ENCODE results near the gene SELENOK. TPM values are rescaled to one million over a fixed set of nuclear protein-coding genes. Genes with fewer than 3 reads are reported as not detected.

SELENOK gene
- total and polyA plus RNA-seq, 2 of the 13 experiments (the other 11 are each of a cell fraction or from before 2014, with no cell fraction given), result 67.0 to 81.0 TPM

DNA sequence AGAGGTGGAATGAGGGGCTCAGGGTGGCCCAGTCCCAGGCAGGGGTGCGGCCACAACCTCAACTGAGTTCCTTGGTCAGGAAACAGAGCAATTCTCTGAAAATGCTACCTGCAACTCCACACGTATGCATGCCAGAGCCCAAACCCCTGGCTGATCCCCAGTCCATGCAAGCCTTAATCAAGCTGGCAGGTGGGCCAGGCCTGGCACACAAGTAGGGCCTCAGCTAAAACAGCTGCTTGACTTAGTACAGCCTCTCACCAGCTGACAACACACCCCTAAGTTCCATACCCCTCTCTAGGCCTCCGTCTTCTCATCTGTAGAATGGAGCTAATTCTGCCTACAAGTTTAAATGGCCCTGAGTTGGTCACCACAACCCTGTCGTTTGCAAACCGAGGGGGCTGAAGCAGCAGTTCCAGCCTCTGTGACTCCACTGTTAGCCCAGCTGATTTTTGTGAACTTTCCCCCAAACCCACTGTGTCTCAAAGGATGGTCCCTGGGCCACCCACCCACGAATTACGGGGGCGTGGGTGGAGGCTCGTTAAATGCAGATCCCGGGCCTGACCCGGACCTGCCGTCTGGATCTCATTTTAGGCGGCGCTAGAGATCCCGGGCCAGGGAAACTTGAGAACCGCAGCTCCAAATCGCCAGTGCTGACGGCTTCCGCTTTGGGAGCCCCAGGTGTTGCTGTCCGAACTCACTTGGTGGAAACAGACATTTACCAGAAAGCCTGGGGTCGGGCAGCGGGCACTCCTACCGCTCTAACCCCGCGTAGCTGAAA, 46.4 kb downstream of the SELENOK start (continued):
- TF ChIP-seq, protein P1, sequence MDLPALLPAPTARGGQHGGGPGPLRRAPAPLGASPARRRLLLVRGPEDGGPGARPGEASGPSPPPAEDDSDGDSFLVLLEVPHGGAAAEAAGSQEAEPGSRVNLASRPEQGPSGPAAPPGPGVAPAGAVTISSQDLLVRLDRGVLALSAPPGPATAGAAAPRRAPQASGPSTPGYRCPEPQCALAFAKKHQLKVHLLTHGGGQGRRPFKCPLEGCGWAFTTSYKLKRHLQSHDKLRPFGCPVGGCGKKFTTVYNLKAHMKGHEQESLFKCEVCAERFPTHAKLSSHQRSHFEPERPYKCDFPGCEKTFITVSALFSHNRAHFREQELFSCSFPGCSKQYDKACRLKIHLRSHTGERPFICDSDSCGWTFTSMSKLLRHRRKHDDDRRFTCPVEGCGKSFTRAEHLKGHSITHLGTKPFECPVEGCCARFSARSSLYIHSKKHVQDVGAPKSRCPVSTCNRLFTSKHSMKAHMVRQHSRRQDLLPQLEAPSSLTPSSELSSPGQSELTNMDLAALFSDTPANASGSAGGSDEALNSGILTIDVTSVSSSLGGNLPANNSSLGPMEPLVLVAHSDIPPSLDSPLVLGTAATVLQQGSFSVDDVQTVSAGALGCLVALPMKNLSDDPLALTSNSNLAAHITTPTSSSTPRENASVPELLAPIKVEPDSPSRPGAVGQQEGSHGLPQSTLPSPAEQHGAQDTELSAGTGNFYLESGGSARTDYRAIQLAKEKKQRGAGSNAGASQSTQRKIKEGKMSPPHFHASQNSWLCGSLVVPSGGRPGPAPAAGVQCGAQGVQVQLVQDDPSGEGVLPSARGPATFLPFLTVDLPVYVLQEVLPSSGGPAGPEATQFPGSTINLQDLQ (CRISPR knock-in tag; IDR thresholded peaks at IDR 0.05), result no peak
- TF ChIP-seq ELF3 (CRISPR knock-in tag; IDR thresholded peaks at IDR 0.05), result no peak
- peak; percentile 87 for TF ChIP-seq ZNF501 (CRISPR knock-in tag; IDR thresholded peaks at IDR 0.05)
- TF ChIP-seq, protein P2, sequence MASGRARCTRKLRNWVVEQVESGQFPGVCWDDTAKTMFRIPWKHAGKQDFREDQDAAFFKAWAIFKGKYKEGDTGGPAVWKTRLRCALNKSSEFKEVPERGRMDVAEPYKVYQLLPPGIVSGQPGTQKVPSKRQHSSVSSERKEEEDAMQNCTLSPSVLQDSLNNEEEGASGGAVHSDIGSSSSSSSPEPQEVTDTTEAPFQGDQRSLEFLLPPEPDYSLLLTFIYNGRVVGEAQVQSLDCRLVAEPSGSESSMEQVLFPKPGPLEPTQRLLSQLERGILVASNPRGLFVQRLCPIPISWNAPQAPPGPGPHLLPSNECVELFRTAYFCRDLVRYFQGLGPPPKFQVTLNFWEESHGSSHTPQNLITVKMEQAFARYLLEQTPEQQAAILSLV (CRISPR knock-in tag; IDR thresholded peaks at IDR 0.05; ENCODE audit: borderline replicate concordance), result peak; percentile 41; the same call in 1 of the 2 replicates
- TF ChIP-seq ZNF816 (CRISPR knock-in tag; IDR thresholded peaks at IDR 0.05; ENCODE audit: borderline replicate concordance), result 0 out of 2 replicates have a peak, but pooled peaks have one; percentile 27
- TF ChIP-seq, protein P3, sequence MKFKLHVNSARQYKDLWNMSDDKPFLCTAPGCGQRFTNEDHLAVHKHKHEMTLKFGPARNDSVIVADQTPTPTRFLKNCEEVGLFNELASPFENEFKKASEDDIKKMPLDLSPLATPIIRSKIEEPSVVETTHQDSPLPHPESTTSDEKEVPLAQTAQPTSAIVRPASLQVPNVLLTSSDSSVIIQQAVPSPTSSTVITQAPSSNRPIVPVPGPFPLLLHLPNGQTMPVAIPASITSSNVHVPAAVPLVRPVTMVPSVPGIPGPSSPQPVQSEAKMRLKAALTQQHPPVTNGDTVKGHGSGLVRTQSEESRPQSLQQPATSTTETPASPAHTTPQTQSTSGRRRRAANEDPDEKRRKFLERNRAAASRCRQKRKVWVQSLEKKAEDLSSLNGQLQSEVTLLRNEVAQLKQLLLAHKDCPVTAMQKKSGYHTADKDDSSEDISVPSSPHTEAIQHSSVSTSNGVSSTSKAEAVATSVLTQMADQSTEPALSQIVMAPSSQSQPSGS (CRISPR knock-in tag; IDR thresholded peaks at IDR 0.05), result no peak
- no peak for TF ChIP-seq REPIN1 (CRISPR knock-in tag; IDR thresholded peaks at IDR 0.05; ENCODE audit: borderline replicate concordance, low read depth)
- TF ChIP-seq, protein P4, sequence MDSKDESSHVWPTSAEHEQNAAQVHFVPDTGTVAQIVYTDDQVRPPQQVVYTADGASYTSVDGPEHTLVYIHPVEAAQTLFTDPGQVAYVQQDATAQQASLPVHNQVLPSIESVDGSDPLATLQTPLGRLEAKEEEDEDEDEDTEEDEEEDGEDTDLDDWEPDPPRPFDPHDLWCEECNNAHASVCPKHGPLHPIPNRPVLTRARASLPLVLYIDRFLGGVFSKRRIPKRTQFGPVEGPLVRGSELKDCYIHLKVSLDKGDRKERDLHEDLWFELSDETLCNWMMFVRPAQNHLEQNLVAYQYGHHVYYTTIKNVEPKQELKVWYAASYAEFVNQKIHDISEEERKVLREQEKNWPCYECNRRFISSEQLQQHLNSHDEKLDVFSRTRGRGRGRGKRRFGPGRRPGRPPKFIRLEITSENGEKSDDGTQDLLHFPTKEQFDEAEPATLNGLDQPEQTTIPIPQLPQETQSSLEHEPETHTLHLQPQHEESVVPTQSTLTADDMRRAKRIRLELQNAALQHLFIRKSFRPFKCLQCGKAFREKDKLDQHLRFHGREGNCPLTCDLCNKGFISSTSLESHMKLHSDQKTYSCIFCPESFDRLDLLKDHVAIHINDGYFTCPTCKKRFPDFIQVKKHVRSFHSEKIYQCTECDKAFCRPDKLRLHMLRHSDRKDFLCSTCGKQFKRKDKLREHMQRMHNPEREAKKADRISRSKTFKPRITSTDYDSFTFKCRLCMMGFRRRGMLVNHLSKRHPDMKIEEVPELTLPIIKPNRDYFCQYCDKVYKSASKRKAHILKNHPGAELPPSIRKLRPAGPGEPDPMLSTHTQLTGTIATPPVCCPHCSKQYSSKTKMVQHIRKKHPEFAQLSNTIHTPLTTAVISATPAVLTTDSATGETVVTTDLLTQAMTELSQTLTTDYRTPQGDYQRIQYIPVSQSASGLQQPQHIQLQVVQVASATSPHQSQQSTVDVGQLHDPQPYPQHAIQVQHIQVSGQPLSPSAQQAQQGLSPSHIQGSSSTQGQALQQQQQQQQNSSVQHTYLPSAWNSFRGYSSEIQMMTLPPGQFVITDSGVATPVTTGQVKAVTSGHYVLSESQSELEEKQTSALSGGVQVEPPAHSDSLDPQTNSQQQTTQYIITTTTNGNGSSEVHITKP (CRISPR knock-in tag; IDR thresholded peaks at IDR 0.05; ENCODE audit: low read depth), result no peak
- TF ChIP-seq JUN (CRISPR knock-in tag; IDR thresholded peaks at IDR 0.05), result no peak
- TF ChIP-seq SRSF1 (optimal IDR thresholded peaks at IDR 0.05; ENCODE audit: low read depth, low read length), result no peak
- TF ChIP-seq, protein P5, sequence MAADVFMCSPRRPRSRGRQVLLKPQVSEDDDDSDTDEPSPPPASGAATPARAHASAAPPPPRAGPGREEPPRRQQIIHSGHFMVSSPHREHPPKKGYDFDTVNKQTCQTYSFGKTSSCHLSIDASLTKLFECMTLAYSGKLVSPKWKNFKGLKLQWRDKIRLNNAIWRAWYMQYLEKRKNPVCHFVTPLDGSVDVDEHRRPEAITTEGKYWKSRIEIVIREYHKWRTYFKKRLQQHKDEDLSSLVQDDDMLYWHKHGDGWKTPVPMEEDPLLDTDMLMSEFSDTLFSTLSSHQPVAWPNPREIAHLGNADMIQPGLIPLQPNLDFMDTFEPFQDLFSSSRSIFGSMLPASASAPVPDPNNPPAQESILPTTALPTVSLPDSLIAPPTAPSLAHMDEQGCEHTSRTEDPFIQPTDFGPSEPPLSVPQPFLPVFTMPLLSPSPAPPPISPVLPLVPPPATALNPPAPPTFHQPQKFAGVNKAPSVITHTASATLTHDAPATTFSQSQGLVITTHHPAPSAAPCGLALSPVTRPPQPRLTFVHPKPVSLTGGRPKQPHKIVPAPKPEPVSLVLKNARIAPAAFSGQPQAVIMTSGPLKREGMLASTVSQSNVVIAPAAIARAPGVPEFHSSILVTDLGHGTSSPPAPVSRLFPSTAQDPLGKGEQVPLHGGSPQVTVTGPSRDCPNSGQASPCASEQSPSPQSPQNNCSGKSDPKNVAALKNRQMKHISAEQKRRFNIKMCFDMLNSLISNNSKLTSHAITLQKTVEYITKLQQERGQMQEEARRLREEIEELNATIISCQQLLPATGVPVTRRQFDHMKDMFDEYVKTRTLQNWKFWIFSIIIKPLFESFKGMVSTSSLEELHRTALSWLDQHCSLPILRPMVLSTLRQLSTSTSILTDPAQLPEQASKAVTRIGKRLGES (CRISPR knock-in tag; IDR thresholded peaks at IDR 0.05; ENCODE audit: borderline replicate concordance), result no peak
- 0 out of 2 replicates have a peak, but pooled peaks have one; percentile 9 for TF ChIP-seq HNF4G (IDR thresholded peaks at IDR 0.05; ENCODE audit: borderline replicate concordance, low read depth, low read length)
- no peak for TF ChIP-seq HNF4G (CRISPR knock-in tag; IDR thresholded peaks at IDR 0.05; ENCODE audit: borderline replicate concordance, low read depth)
- 0 out of 2 replicates have a peak, but pooled peaks have one; percentile 26 for TF ChIP-seq ZNF138 (CRISPR knock-in tag; IDR thresholded peaks at IDR 0.05; ENCODE audit: low read depth)
